HCT116 (cell line): Measurements from ENCODE around the gene SEBOX.

Source experiments
- CTCF ChIP-seq, 3 experiments: fragments of 200-600 bp in 1 of 3; sonication (generic) in 1 of 3; IDR thresholded peaks in 2 of 3; conservative IDR thresholded peaks in 1 of 3; 2 replicates each; pipeline ENCODE4 v1.5.1; 2012 to 2017; ENCODE audit warnings: low read depth in 2 of 3, low read length in 2 of 3, antibody characterized with exemption in 1 of 3, borderline replicate concordance in 1 of 3, control low read depth in 1 of 3, mild to moderate bottlenecking in 1 of 3, mixed read lengths in 1 of 3, mixed run types in 1 of 3, moderate library complexity in 1 of 3; ENCODE audit not compliant: insufficient read depth in 1 of 3
- FOSL1 ChIP-seq: IDR thresholded peaks from 2 replicates; pipeline ENCODE4 v1.6.1; 2012; ENCODE audit warnings: low read depth
- MAX ChIP-seq: IDR thresholded peaks from 2 replicates; pipeline ENCODE4 v1.6.1; 2012
- POLR2AphosphoS5 ChIP-seq: IDR thresholded peaks from 2 replicates; pipeline ENCODE4 v1.6.1; 2011; ENCODE audit warnings: mild to moderate bottlenecking, low read depth, low read length, moderate library complexity
- RAD21 ChIP-seq: IDR thresholded peaks from 2 replicates; pipeline ENCODE4 v1.6.1; 2012; ENCODE audit warnings: low read depth, mild to moderate bottlenecking
- TF ChIP-seq, protein P1 (sequence below): IDR thresholded peaks from 2 replicates; pipeline ENCODE4 v1.6.1; 2012

- TF ChIP-seq MAX (no peak), CTCF (IDR thresholded peaks at IDR 0.05 in 2 of 3, conservative IDR thresholded peaks at IDR 0.05 in 1 of 3; ENCODE audit: borderline replicate concordance in 1 of 3, insufficient read depth in 1 of 3, low read depth in 2 of 3, low read length in 2 of 3) (no peak), FOSL1 (no peak), POLR2AphosphoS5 (no peak), RAD21 (no peak)
- TF ChIP-seq, protein P1, sequence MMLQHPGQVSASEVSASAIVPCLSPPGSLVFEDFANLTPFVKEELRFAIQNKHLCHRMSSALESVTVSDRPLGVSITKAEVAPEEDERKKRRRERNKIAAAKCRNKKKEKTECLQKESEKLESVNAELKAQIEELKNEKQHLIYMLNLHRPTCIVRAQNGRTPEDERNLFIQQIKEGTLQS: no peak
Observed at GRCh38 chr17:28320215-28321061, 44.6 kb downstream of the SEBOX start.
